H1 (cell line): ENCODE measurements around the gene ATG4C. TPM values are rescaled to one million over a fixed set of nuclear protein-coding genes. Genes with fewer than 3 reads are reported as not detected.
A peak's percentile ranks its signal among the peaks of the same experiment; 100 is the strongest.

Source experiments
- ASH2L ChIP-seq: fragments of 200-600, 300-600 bp; sonication (generic); IDR thresholded peaks from one replicate; pipeline ENCODE4 v1.7.1; 2017; ENCODE audit warnings: low read length
- CHD1 ChIP-seq: IDR thresholded peaks from 2 replicates; pipeline ENCODE4 v1.6.1; 2012; ENCODE audit warnings: low read depth, low read length, improper control_type of control experiment
- CREB1 ChIP-seq: IDR thresholded peaks from 2 replicates; pipeline ENCODE4 v1.6.1; 2012; ENCODE audit warnings: inconsistent platforms
- CTBP2 ChIP-seq: IDR thresholded peaks from 2 replicates; pipeline ENCODE4 v1.7.0; 2011; ENCODE audit warnings: borderline replicate concordance, mild to moderate bottlenecking, moderate library complexity, mixed read lengths, low read length; ENCODE audit not compliant: insufficient read depth, insufficient read length
- CTCF ChIP-seq, 3 experiments: IDR thresholded peaks; 1 replicate in 2 of 3; 2 replicates in 1 of 3; pipeline versions ENCODE4 v1.5.1 to v1.6.1; 2011; ENCODE audit warnings: low read length in 3 of 3, mild to moderate bottlenecking in 3 of 3, inconsistent platforms in 2 of 3, low read depth in 1 of 3, moderate library complexity in 1 of 3; ENCODE audit not compliant: insufficient read depth in 1 of 3; ENCODE audit errors: control extremely low read depth in 1 of 3
- EP300 ChIP-seq, 2 experiments: IDR thresholded peaks; 1 replicate in 1 of 2; 2 replicates in 1 of 2; pipeline ENCODE4 v1.6.1; 2011 to 2012; ENCODE audit warnings: low read depth in 2 of 2, low read length in 2 of 2, mild to moderate bottlenecking in 2 of 2, borderline replicate concordance in 1 of 2, inconsistent platforms in 1 of 2, moderate library complexity in 1 of 2
- EZH2 ChIP-seq: fragments of 200-600 bp; sonication (generic); IDR thresholded peaks from 2 replicates; pipeline ENCODE4 v1.7.1; 2012; ENCODE audit warnings: low read depth, mild to moderate bottlenecking, moderate library complexity, low read length, inconsistent platforms; ENCODE audit not compliant: severe bottlenecking
- JUN ChIP-seq: IDR thresholded peaks from 2 replicates; pipeline ENCODE4 v1.6.1; 2011; ENCODE audit warnings: low read depth, mild to moderate bottlenecking, improper control_type of control experiment, low read length
- KDM4A ChIP-seq: IDR thresholded peaks from one replicate; pipeline ENCODE4 v1.7.1; 2012; ENCODE audit warnings: low read depth, mild to moderate bottlenecking, moderate library complexity, low read length, inconsistent platforms; ENCODE audit not compliant: severe bottlenecking
- KDM5A ChIP-seq: fragments of 200-600 bp; IDR thresholded peaks from 2 replicates; pipeline ENCODE4 v1.7.1; 2012; ENCODE audit warnings: mild to moderate bottlenecking, low read length, inconsistent platforms, mixed read lengths
- PHF8 ChIP-seq: fragments of 200-600 bp; sonication (generic); conservative IDR thresholded peaks from 2 replicates; pipeline ENCODE4 v1.7.1; 2012; ENCODE audit warnings: low read depth, mild to moderate bottlenecking, inconsistent platforms, low read length, moderate library complexity
- POLR2AphosphoS5 ChIP-seq: IDR thresholded peaks from 2 replicates; pipeline ENCODE4 v1.6.1; 2011; ENCODE audit warnings: low read depth, low read length
- RAD21 ChIP-seq, 2 experiments: IDR thresholded peaks in 1 of 2; conservative IDR thresholded peaks in 1 of 2; 2 replicates each; pipeline ENCODE4 v1.6.1; 2011; ENCODE audit warnings: low read depth in 2 of 2, low read length in 2 of 2, improper control_type of control experiment in 1 of 2, inconsistent platforms in 1 of 2, mild to moderate bottlenecking in 1 of 2, moderate library complexity in 1 of 2
- RBBP5 ChIP-seq: IDR thresholded peaks from 2 replicates; pipeline ENCODE4 v1.7.1; 2012; ENCODE audit warnings: low read depth, mild to moderate bottlenecking, inconsistent platforms, low read length, moderate library complexity, borderline replicate concordance
- RXRA ChIP-seq: IDR thresholded peaks from 2 replicates; pipeline ENCODE4 v1.6.1; 2011; ENCODE audit warnings: low read depth, mild to moderate bottlenecking, low read length, moderate library complexity; ENCODE audit not compliant: insufficient read depth
- SIX5 ChIP-seq: IDR thresholded peaks from 2 replicates; pipeline ENCODE4 v1.6.1; 2011; ENCODE audit warnings: mild to moderate bottlenecking, low read depth, low read length
- SP1 ChIP-seq: IDR thresholded peaks from 2 replicates; pipeline ENCODE4 v1.6.1; 2011; ENCODE audit warnings: low read depth, low read length
- TAF1 ChIP-seq: IDR thresholded peaks from 2 replicates; pipeline ENCODE4 v1.6.1; 2011; ENCODE audit warnings: mild to moderate bottlenecking, low read depth, low read length
- TBP ChIP-seq: IDR thresholded peaks from 2 replicates; pipeline ENCODE4 v1.6.1; 2011; ENCODE audit warnings: low read depth, low read length, improper control_type of control experiment
- YY1 ChIP-seq: IDR thresholded peaks from 2 replicates; pipeline ENCODE4 v1.6.1; 2011; ENCODE audit warnings: low read depth, mild to moderate bottlenecking, low read length
- polyA plus RNA-seq, 7 experiments: library from polyadenylated mRNA; depleted of rRNA in 3 of 7; stranded (reverse) in 5 of 7; unstranded in 2 of 7; fragments of >200 nt in 5 of 7; fragments of 200-250 nt in 2 of 7; gene quantifications; 1 replicate in 5 of 7; 2 replicates in 1 of 7; 4 replicates in 1 of 7; pipeline versions ENCODE4 v1.2.1 to v1.2.3, GENCODE V29; 2011 to 2013; ENCODE audit warnings: missing spikeins in 2 of 7, mixed read lengths in 2 of 7
- total RNA-seq: library from RNA; stranded (reverse); fragmentation: NEBNext Ultra II Directional; extraction: Animal tissue kit (Norgen Biotek cat#: 25700); gene quantifications from 2 replicates; pipeline ENCODE4 v1.2.1, GENCODE V29; 2021
- TF ChIP-seq, protein P1 (sequence below): IDR thresholded peaks from 2 replicates; pipeline ENCODE4 v1.6.1; 2012; ENCODE audit warnings: inconsistent platforms

ATG4C gene
- total and polyA plus RNA-seq, 2 of the 8 experiments (the other 6 are each of a cell fraction or from before 2014, with no cell fraction given), result 5.1 to 22.2 TPM

GRCh38 chr1:62783736-62784508, at the start of gene ATG4C (continued):
- no peak for TF ChIP-seq RXRA
- peak in 1 of 2 experiments; percentile 47; a peak in 1 of 3 replicates for TF ChIP-seq EP300 (IDR thresholded peaks at IDR 0.05; ENCODE audit: borderline replicate concordance in 1 of 2, low read depth in 2 of 2, low read length in 2 of 2)
- peak; percentile 92 for TF ChIP-seq KDM4A
- peak; percentile 73 for TF ChIP-seq PHF8
- TF ChIP-seq CHD1, result no peak
- TF ChIP-seq TBP, result peak; percentile 79
- TF ChIP-seq SIX5, result peak; percentile 92
- TF ChIP-seq KDM5A, result peak; percentile 69; the same call in 1 of the 2 replicates
- TF ChIP-seq, protein P1, sequence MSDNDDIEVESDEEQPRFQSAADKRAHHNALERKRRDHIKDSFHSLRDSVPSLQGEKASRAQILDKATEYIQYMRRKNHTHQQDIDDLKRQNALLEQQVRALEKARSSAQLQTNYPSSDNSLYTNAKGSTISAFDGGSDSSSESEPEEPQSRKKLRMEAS, result peak; percentile 18; the same call in 1 of the 2 replicates
- no peak for TF ChIP-seq CTBP2
- TF ChIP-seq POLR2AphosphoS5, result peak; percentile 88
- TF ChIP-seq JUN, result no peak
- TF ChIP-seq RBBP5, result peak; percentile 97
- TF ChIP-seq CREB1, result peak; percentile 81
- 0 out of 2 replicates have a peak, but pooled peaks have one; percentile 26 for TF ChIP-seq SP1
- no peak for TF ChIP-seq CTCF (IDR thresholded peaks at IDR 0.05; ENCODE audit: control extremely low read depth in 1 of 3, insufficient read depth in 1 of 3, low read depth in 1 of 3, low read length in 3 of 3)
- TF ChIP-seq ASH2L, result peak; percentile 92
- TF ChIP-seq EZH2, result no peak
- TF ChIP-seq YY1, result peak; percentile 90
- peak; percentile 94 for TF ChIP-seq TAF1
- TF ChIP-seq RAD21 (IDR thresholded peaks at IDR 0.05 in 1 of 2, conservative IDR thresholded peaks at IDR 0.05 in 1 of 2; ENCODE audit: low read depth in 2 of 2, low read length in 2 of 2), result peak in 1 of 2 experiments; percentile 12; a peak in 1 of 4 replicates
